Measurements from ENCODE around the gene TSPAN19. TPM values are rescaled to one million over a fixed set of nuclear protein-coding genes. Genes with fewer than 3 reads are reported as not detected.

TSPAN19 gene
- total and polyA plus RNA-seq, 9 of the 15 experiments (the other 6 are each of a cell fraction or from before 2014, with no cell fraction given): not detected

DNA sequence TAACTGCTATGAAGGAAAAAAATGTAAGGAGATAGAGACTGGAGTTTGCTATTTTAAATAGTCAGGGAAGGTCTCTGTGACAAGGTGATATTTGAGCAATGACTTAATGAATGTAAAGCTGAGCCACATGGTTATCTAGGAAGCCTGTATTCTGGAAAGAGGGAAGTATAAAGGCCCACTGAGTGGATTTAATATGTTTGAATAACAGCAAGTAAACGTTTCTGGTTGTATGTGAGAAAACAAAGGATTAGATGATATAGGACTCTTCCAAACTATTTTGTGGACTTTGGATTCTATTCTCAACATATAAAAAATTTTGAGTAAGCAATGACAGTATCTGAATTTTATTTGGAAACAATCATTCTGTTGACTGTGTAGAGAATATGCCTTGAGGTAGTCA lies 5.3 kb upstream of the TSPAN19 start:
- no peak overlapping the region for H2AFZ ChIP-seq (ENCODE audit: low read depth, low read length)
- no peak for DNase-seq (ENCODE audit: extremely low read depth in 1 of 4, low spot score in 3 of 4)
- no peaks in the 10 kb centered on the region for H3K4me1 ChIP-seq (replicated peaks in 1 of 2; ENCODE audit: control insufficient read depth in 2 of 2, insufficient read depth in 2 of 2, low read length in 2 of 2)
- no peaks in the 10 kb centered on the region for H4K20me1 ChIP-seq (replicated peaks; ENCODE audit: control insufficient read depth, insufficient read depth, low read length)
- no peaks in the 10 kb centered on the region for H3K27me3 ChIP-seq (ENCODE audit: control insufficient read depth in 2 of 2, insufficient read depth in 2 of 2, low read length in 2 of 2)
- no peaks in the 10 kb centered on the region for H3K79me2 ChIP-seq (ENCODE audit: control insufficient read depth, insufficient read depth, low read length)
- CTCF ChIA-PET (ENCODE audit: low intra/inter-chr PET ratio): no interaction called here
- no peaks in the 10 kb centered on the region for H3K9me3 ChIP-seq (replicated peaks; ENCODE audit: control insufficient read depth, insufficient read depth, low read depth, low read length)
- no peak overlapping the region for H3K4me2 ChIP-seq (ENCODE audit: insufficient read depth, low read length)
- H3K9me1 ChIP-seq (ENCODE audit: control insufficient read depth, insufficient read depth, low read length): no peaks in the 10 kb centered on the region
- no peaks in the 10 kb centered on the region for H3K36me3 ChIP-seq (ENCODE audit: control insufficient read depth, insufficient read depth, low read length)
- POLR2A ChIA-PET: no interaction called here
- intact Hi-C loops (cut with micrococcal nuclease): no loop called here
- no peak overlapping the region for H3K4me3 ChIP-seq
- TF ChIP-seq BRF1 (IDR thresholded peaks at IDR 0.05; ENCODE audit: borderline replicate concordance, extremely low read depth, insufficient read length) (no peak), DIDO1 (tag; IDR thresholded peaks at IDR 0.05; ENCODE audit: low read depth) (no peak), ZNF511 (CRISPR knock-in tag; IDR thresholded peaks at IDR 0.05) (no peak), ZNF408 (CRISPR knock-in tag; IDR thresholded peaks at IDR 0.05; ENCODE audit: low read depth) (no peak), ZBTB11 (CRISPR knock-in tag; IDR thresholded peaks at IDR 0.05) (no peak), BCOR (IDR thresholded peaks at IDR 0.05) (no peak), ZNF551 (CRISPR knock-in tag; IDR thresholded peaks at IDR 0.05) (no peak), GATA2 (CRISPR knock-in tag; IDR thresholded peaks at IDR 0.05) (no peak), SNRNP70 (optimal IDR thresholded peaks at IDR 0.05; ENCODE audit: low read depth, low read length) (no peak)
- no TSS peak for BruUV-seq (replicated peaks)
- no peak for ATAC-seq
- in situ Hi-C loops (cut with MboI): no loop called here
- H3K9ac ChIP-seq (ENCODE audit: insufficient read depth in 1 of 2, low read depth in 2 of 2, low read length in 2 of 2): no peak overlapping the region
- H3K27ac ChIP-seq (ENCODE audit: extremely low read depth, low read depth, low read length): no peak overlapping the region
- FAIRE-seq: no peak
- 0% methylated on average over 1 of the region's 1 CpG for WGBS (ENCODE audit: insufficient coverage, low coverage, missing lambda C conversion rate)

Data from K562 (cell line).